Dorsolateral prefrontal cortex (tissue), 118 donors: ENCODE results near the gene TMEM39B. TPM values are rescaled to one million over a fixed set of nuclear protein-coding genes. Genes with fewer than 3 reads are reported as not detected.

Experiments used
- microRNA-seq, 43 experiments: library from miRNA; unstranded; fragments of <30 nt; microRNA quantifications; one replicate each; pipeline ENCODE4 v1.2.0, GENCODE V29; 2022
- total RNA-seq, 120 experiments: library from RNA; stranded (reverse); gene quantifications; one replicate each; pipeline versions ENCODE4 v1.2.3 to v1.2.4, GENCODE V29; 2022

The TMEM39B gene
- total RNA-seq, 120 experiments from 2014 or later = 14.3 to 30.7 (median 20.7) TPM

Small RNA genes lying within 50 kb of the gene (microRNA-seq; reads per million reads assigned to microRNA genes)
- gene MIR5585 = 0 to 0.35 (median 0) reads per million in 43 experiments

Other genes with a start within 250 kb of the TMEM39B start
- 100 to 1,000 TPM; 185 to 784 (median 393) TPM for gene PTP4A2, start 134.6 kb upstream of the TMEM39B start, total RNA-seq
- 100 to 1,000 TPM in 1 of 120 experiments, 10 to 100 TPM in 119; 50.0 to 101 (median 75.5) TPM for gene KHDRBS1, start 59.1 kb upstream of the TMEM39B start, total RNA-seq
- 10 to 100 TPM; 49.7 to 98.8 (median 74.6) TPM for gene KPNA6, start 35.1 kb downstream of the TMEM39B start, total RNA-seq
- 10 to 100 TPM; 22.6 to 39.3 (median 29.4) TPM for gene TXLNA, start 106.7 kb downstream of the TMEM39B start, total RNA-seq
- gene CCDC28B, start 127.7 kb downstream of the TMEM39B start, total RNA-seq = 10 to 100 TPM in 96 of 120 experiments, 1 to 10 TPM in 24; 5.1 to 21.3 (median 11.9) TPM
- gene IQCC, start 132.7 kb downstream of the TMEM39B start, total RNA-seq = 1 to 10 TPM; 2.6 to 6.6 (median 4.1) TPM
- gene DCDC2B, start 136.2 kb downstream of the TMEM39B start, total RNA-seq = under 1 TPM in 2 of 120 experiments, not detected in 118; 0.35 to 0.43 TPM
- 10 to 100 TPM; 16.0 to 39.7 (median 25.8) TPM for gene TMEM234, start 149.4 kb downstream of the TMEM39B start, total RNA-seq
- 100 to 1,000 TPM in 37 of 120 experiments, 10 to 100 TPM in 83; 71.7 to 128 (median 95.7) TPM for gene EIF3I, start 149.5 kb downstream of the TMEM39B start, total RNA-seq
- gene FAM167B, start 174.3 kb downstream of the TMEM39B start, total RNA-seq = 1 to 10 TPM in 82 of 120 experiments, under 1 TPM in 21, not detected in 17; 0.54 to 8.7 (median 1.7) TPM
- 1 to 10 TPM in 5 of 120 experiments, under 1 TPM in 24, not detected in 91; 0.19 to 2.1 (median 0.52) TPM for gene LCK, start 178.3 kb downstream of the TMEM39B start, total RNA-seq
- 10 to 100 TPM; 16.3 to 56.0 (median 29.8) TPM for gene HDAC1, start 219.1 kb downstream of the TMEM39B start, total RNA-seq